Stimulated activated CD4-positive, alpha-beta T cell treated with anti-CD3 and anti-CD28 coated beads, Interleukin-12 subunit alpha, Interleukin-12 subunit beta, amount 100 ng/mL, for 48 hours (primary cell): ENCODE results near the gene PLCG2.
"Not testable (repeated sequence)": the region's sequence is repeated elsewhere in the genome, so short reads cannot be mapped to it uniquely, and the experiment has no call there.

Source experiments
- DNase-seq, 3 donors: peaks; one replicate each; pipeline ENCODE4 v3.0.0-alpha.2; 2020; ENCODE audit warnings: low read depth in 2 of 3, low spot score in 1 of 3

The PLCG2 gene

GRCh38 chr16:81752876-81753227 is 26.2 kb upstream of the PLCG2 start:
- DNase-seq, result no peak

DNA sequence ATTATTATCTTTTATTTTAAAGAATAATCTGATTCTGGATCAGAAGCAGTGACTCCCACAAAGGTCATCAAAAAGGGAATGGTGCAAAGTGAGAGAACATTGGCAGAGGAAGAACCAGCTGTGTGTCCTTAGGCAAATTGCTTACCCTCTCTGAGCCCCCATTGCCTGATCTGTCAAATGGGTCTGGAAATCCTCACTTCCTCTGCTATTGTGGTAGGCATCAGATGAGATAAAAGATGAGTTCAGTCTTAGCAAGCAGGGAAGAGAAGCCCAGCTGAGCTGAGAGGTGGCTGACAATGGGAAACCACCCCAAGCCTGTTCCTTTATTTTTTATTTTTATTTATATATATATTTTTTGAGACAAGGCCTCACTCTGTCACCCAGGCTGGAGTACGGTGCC is 24.2 kb upstream of the PLCG2 start:
- no peak for DNase-seq

- DNase-seq, result no peak
Observed at GRCh38 chr16:81755915-81756614, 23.0 kb upstream of the PLCG2 start.

DNA sequence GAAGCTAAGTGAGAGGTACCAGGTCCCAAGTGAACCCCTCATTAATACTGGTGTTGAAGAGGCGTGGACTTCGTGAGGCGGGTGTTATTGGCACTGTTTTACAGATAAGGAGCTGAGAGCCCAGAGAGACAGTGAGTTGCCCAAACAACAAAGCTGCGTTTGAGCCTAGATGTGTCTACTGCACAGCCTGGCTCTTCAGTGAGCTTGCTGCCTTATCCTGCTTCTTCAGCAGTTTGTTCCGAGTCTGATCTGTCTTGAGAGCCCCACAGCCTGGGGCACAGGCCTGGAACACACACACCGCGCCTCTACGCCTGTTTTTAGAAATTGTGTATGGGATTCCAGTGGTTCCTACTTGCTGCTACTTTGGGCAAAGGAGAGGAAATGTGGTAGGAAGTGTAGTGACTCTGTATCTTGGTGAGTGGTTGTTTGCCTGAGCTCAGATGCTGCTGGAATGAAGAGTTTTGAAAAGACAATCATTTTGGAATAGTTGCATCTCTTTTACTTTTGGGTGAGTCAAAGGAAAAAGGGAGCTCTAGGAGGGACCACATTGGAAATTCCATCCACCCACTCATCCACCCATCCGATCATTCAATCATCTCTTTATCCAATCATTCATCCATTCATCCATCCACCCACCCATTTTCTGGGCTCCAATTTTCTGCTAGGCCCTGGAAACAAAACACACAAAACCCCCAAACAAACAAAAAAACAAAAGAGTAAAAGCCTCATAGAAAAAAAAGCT is 22.3 kb upstream of the PLCG2 start:
- DNase-seq, result no peak

- DNase-seq, result no peak
Observed at GRCh38 chr16:81758376-81758775, 20.7 kb upstream of the PLCG2 start.

- not testable (repeated sequence) for DNase-seq
Observed at GRCh38 chr16:81762322-81762721, 16.8 kb upstream of the PLCG2 start.

DNA sequence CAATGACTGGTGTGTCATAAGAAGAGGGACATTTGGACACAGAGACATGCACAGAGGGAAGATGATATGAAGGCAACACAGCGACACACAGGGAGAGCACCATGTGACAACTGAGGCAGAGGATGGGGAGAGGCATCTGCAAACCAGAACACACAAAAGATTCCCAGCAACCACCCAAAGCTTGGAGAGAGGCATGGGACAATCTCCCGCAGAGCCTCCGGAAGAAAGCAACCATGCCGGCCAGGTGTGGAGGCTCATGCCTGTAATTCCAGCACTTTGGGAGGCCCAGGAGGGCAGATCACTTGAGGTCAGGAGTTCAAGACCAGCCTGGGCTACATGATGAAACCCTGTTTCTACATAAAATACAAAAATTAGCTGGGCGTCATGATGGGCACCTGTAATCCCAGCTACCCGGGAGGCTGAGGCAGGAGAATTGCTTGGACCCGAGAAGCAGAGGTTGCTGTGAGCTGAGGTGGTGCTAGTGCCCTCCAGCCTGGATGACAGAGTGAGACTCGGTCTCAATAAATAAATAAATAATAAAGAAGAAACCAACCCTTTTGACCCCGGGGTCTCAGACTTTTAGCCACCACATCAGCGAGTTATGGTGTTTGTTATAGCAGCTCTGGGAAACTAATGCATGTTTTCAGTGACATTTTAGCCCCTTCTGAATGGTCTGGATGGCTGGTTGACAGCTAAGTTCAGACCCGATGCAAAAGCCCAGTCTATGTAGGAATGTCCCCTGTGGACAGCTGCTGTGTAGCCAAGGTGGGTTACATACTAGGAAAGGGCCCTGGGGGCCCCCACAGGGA is 13.8 kb upstream of the PLCG2 start:
- no peak for DNase-seq

DNA sequence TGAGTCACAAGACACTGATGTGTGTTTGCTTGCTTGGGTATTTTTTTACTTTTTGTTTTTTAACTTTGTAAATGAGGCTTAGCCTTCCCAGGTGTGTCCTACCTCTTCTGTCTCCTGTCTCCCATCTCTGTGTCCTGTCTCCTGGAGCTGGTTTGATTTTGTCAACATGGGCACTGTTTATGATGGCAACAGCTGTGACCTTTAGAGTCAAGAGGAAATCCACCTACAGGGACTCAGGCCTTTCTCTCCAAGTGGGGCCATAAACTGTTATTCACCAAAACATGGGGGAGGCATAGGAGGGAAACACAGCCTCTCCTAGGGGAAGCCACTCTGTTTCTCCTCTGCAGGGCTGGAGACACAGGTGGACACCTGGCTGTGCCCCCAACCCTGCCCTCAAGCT is 13.1 kb upstream of the PLCG2 start:
- DNase-seq, result no peak

- DNase-seq, result no peak
Observed at GRCh38 chr16:81767987-81768592, 11.0 kb upstream of the PLCG2 start.

DNA sequence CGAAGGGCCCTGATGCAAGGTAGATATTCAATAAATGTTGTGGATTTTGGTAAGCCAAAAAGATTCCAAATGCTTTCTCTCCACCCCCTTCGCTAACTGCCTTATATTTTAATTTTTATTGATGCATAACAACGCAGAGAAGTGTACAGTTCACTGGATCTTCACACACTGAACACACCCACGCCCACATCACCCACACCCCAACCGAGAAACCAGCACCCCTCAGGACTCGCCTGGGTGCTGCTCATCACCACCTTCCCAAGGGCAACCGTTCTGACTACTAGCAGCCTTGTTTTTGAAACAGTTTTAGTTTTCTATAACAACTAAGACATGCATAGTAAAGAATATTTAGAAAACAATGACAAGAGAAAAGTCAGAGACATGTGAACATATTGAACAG is 9.1 kb upstream of the PLCG2 start:
- no peak for DNase-seq

GRCh38 chr16:81774348-81774747 is 4.7 kb upstream of the PLCG2 start:
- no peak for DNase-seq

DNA sequence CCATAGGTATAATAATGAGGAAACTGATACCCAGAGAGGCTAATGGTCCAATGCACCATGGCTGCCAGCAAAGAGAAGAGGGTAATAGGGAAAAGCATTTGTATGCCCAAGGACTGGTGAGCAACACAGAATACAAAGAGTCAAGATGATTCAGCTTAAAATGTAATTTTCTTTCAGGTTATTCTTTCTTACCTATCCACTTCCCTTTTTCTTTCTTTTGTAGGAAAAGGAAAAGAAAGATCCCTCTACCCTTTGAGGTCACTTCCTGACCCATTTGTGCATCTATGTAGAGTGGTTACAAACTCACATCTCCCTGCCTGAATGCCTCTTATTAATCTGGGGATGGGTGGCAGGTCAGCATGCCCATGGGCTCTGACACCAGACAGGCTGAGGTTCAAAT is 3.5 kb upstream of the PLCG2 start:
- DNase-seq, result no peak

GRCh38 chr16:81778231-81778630 is 860 bp upstream of the PLCG2 start:
- no peak for DNase-seq

- DNase-seq, result peak in 1 of 3 donors; percentile 2
Observed at GRCh38 chr16:81779536-81780320, 637 bp downstream of the PLCG2 start.

GRCh38 chr16:81780350-81780749 is 1.3 kb downstream of the PLCG2 start:
- DNase-seq, result no peak

- DNase-seq, result no peak
Observed at GRCh38 chr16:81782236-81782635, 3.1 kb downstream of the PLCG2 start.

GRCh38 chr16:81784072-81784795 is 5.1 kb downstream of the PLCG2 start:
- no peak for DNase-seq

DNA sequence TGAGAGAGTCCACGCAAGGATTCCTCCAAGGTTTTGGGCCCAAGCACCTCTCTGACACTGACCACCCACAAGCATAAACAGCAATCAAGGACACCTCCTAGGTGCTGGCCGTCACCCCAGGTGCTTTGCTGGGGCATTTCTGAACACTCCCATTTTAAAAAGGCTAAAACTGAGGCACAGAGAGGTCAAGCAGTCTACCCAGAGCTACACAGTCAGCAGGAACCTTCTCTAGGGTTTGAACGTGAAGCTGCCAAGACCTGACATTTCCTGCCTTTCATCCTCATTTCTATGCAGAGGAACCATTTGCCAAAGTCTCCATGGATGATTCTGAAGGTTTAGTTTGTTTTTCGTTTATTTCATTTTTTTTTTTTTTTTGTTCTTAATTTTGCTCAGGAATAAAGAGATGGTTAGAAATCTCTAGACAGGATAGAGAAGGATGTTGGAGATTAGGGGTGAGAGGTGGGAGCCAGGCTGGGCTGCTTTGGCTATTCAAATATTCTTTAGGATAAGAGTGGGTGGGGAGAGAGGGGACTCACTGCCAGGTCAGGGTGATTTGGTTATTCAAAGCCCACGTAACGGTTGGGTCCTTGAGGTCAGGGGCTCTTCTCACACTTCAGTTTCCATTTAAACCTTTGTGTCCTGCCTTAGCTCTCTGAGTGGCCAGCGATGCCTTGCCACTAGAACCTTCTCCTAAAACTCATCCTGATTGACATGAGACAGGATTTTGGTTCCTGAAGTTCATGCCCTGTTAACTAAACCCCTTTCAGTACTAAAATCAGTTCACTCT is 6.2 kb downstream of the PLCG2 start:
- DNase-seq, result no peak

- DNase-seq, result no peak
Observed at GRCh38 chr16:81786321-81786720, 7.2 kb downstream of the PLCG2 start.
